H9 (cell line): ENCODE data around the gene KRT15. TPM values are rescaled to one million over a fixed set of nuclear protein-coding genes. Genes with fewer than 3 reads are reported as not detected.
A peak's percentile ranks its signal among the peaks of the same experiment; 100 is the strongest.

ENCODE experiments used
- DNase-seq: peaks from one replicate; pipeline ENCODE4 v3.0.0-alpha.2; 2017
- H2AFZ ChIP-seq: one replicate; pipeline ENCODE4 v1.6.1; 2013; ENCODE audit warnings: mild to moderate bottlenecking, low read length, control low read depth, moderate library complexity
- H2AK5ac ChIP-seq: 2 replicates; pipeline ENCODE4 v1.6.1; 2013; ENCODE audit warnings: low read length, control low read depth, mixed read lengths; ENCODE audit not compliant: insufficient read length
- H2BK120ac ChIP-seq: one replicate; pipeline ENCODE4 v1.6.1; 2013; ENCODE audit warnings: low read depth, mild to moderate bottlenecking, low read length, control low read depth, inconsistent platforms; ENCODE audit not compliant: poor library complexity, severe bottlenecking
- H2BK12ac ChIP-seq: 2 replicates; pipeline ENCODE4 v1.6.1; 2013; ENCODE audit warnings: low read length, control low read depth, mixed read lengths, low read depth; ENCODE audit not compliant: insufficient read length
- H2BK15ac ChIP-seq: 2 replicates; pipeline ENCODE4 v1.6.1; 2013; ENCODE audit warnings: low read depth, low read length, control low read depth
- H2BK20ac ChIP-seq: one replicate; pipeline ENCODE4 v1.6.1; 2013; ENCODE audit warnings: low read depth, mild to moderate bottlenecking, low read length, control low read depth, inconsistent platforms; ENCODE audit not compliant: poor library complexity, severe bottlenecking
- H2BK5ac ChIP-seq: 2 replicates; pipeline ENCODE4 v1.6.1; 2013; ENCODE audit warnings: low read length, control low read depth, mixed read lengths; ENCODE audit not compliant: insufficient read length
- H3K14ac ChIP-seq: 2 replicates; pipeline ENCODE4 v1.6.1; 2013; ENCODE audit warnings: low read length, control low read depth; ENCODE audit not compliant: insufficient read depth
- H3K18ac ChIP-seq: 2 replicates; pipeline ENCODE4 v1.6.1; 2013; ENCODE audit warnings: low read depth, mild to moderate bottlenecking, mixed read lengths, low read length, control low read depth; ENCODE audit not compliant: insufficient read length
- H3K23ac ChIP-seq: 2 replicates; pipeline ENCODE4 v1.6.1; 2013; ENCODE audit warnings: low read length, control low read depth, mixed read lengths, low read depth; ENCODE audit not compliant: insufficient read length
- H3K23me2 ChIP-seq: 2 replicates; pipeline ENCODE4 v1.6.1; 2013; ENCODE audit warnings: low read depth, mild to moderate bottlenecking, mixed read lengths, low read length, control low read depth; ENCODE audit not compliant: insufficient read length, poor library complexity, severe bottlenecking
- H3K27ac ChIP-seq: 2 replicates; pipeline ENCODE4 v1.5.1; 2013; ENCODE audit warnings: low read length, control low read depth, mixed read lengths, low read depth; ENCODE audit not compliant: insufficient read length
- H3K27me3 ChIP-seq: 2 replicates; pipeline ENCODE4 v1.6.1; 2013; ENCODE audit warnings: low read length, control low read depth, inconsistent platforms; ENCODE audit not compliant: insufficient read depth
- H3K4ac ChIP-seq: 2 replicates; pipeline ENCODE4 v1.6.1; 2013; ENCODE audit warnings: low read depth, mild to moderate bottlenecking, control low read depth, inconsistent platforms, low read length, moderate library complexity
- H3K4me1 ChIP-seq: 2 replicates; pipeline ENCODE4 v1.6.1; 2013; ENCODE audit warnings: low read length, control low read depth, inconsistent platforms; ENCODE audit not compliant: insufficient read depth
- H3K4me2 ChIP-seq: 2 replicates; pipeline ENCODE4 v1.6.1; 2013; ENCODE audit warnings: low read length, control low read depth, mixed read lengths; ENCODE audit not compliant: insufficient read length, insufficient read depth
- H3K56ac ChIP-seq: 2 replicates; pipeline ENCODE4 v1.6.1; 2013; ENCODE audit warnings: low read depth, mild to moderate bottlenecking, mixed read lengths, low read length, control low read depth; ENCODE audit not compliant: insufficient read length
- H3K79me1 ChIP-seq: 2 replicates; pipeline ENCODE4 v1.6.1; 2013; ENCODE audit warnings: low read depth, mild to moderate bottlenecking, moderate library complexity, low read length, control low read depth, inconsistent platforms; ENCODE audit not compliant: insufficient read depth, poor library complexity, severe bottlenecking
- H3K79me2 ChIP-seq: 2 replicates; pipeline ENCODE4 v1.6.1; 2013; ENCODE audit warnings: low read length, control low read depth, inconsistent platforms; ENCODE audit not compliant: insufficient read depth
- H3K9ac ChIP-seq: 2 replicates; pipeline ENCODE4 v1.6.1; 2013; ENCODE audit warnings: low read length, control low read depth, mixed read lengths; ENCODE audit not compliant: insufficient read length; ENCODE audit errors: extremely low read depth
- H3K9me3 ChIP-seq: one replicate; pipeline ENCODE4 v1.6.1; 2013; ENCODE audit warnings: low read depth, low read length, inconsistent platforms; ENCODE audit not compliant: control insufficient read depth
- H3T11ph ChIP-seq: one replicate; pipeline ENCODE4 v1.6.1; 2013; ENCODE audit warnings: mild to moderate bottlenecking, low read length, control low read depth, inconsistent platforms
- H4K20me1 ChIP-seq: one replicate; pipeline ENCODE4 v1.6.1; 2013; ENCODE audit not compliant: control insufficient read depth, insufficient read length, insufficient read depth
- H4K5ac ChIP-seq: 2 replicates; pipeline ENCODE4 v1.6.1; 2013; ENCODE audit warnings: low read depth, mild to moderate bottlenecking, mixed read lengths, low read length, control low read depth; ENCODE audit not compliant: insufficient read length
- H4K8ac ChIP-seq: replicated peaks from 2 replicates; pipeline ENCODE4 v1.6.1; 2013; ENCODE audit warnings: low read length, control low read depth, mixed read lengths, low read depth; ENCODE audit not compliant: insufficient read length
- H4K91ac ChIP-seq: 2 replicates; pipeline ENCODE4 v1.6.1; 2013; ENCODE audit warnings: low read depth, mild to moderate bottlenecking, moderate library complexity, mixed read lengths, low read length, control low read depth; ENCODE audit not compliant: insufficient read length
- H3K27ac Mint-ChIP-seq, 3 experiments: 2 replicates in 2 of 3; 3 replicates in 1 of 3; pipeline ENCODE4 v1.8.0; 2020 to 2021; ENCODE audit warnings: mixed read lengths in 3 of 3, mild to moderate bottlenecking in 1 of 3, moderate library complexity in 1 of 3
- H3K27me3 Mint-ChIP-seq: 2 replicates; pipeline ENCODE4 v1.8.0; 2021; ENCODE audit warnings: low read depth, mild to moderate bottlenecking, moderate library complexity, mixed read lengths
- H3K36me3 Mint-ChIP-seq, 3 experiments: 2 replicates in 2 of 3; 3 replicates in 1 of 3; pipeline ENCODE4 v1.8.0; 2020 to 2021; ENCODE audit warnings: low read depth in 3 of 3, mixed read lengths in 3 of 3; ENCODE audit not compliant: insufficient read depth in 1 of 3
- H3K4me1 Mint-ChIP-seq, 2 experiments: 2 replicates each; pipeline ENCODE4 v1.8.0; 2020; ENCODE audit warnings: mixed read lengths in 2 of 2
- H3K4me3 Mint-ChIP-seq, 2 experiments: 2 replicates in 1 of 2; 3 replicates in 1 of 2; pipeline ENCODE4 v1.8.0; 2020 to 2021; ENCODE audit warnings: mild to moderate bottlenecking in 2 of 2, mixed read lengths in 2 of 2, moderate library complexity in 1 of 2
- H3K9me3 Mint-ChIP-seq, 2 experiments: 2 replicates in 1 of 2; 3 replicates in 1 of 2; pipeline ENCODE4 v1.8.0; 2020; ENCODE audit warnings: mild to moderate bottlenecking in 2 of 2, mixed read lengths in 2 of 2, moderate library complexity in 1 of 2
- WGBS: extraction: QIAGEN DNeasy Blood & Tissue Kit; methylation state at CpG from one replicate; pipeline ENCODE4 v1.1.7; 2013; ENCODE audit warnings: missing lambda C conversion rate, low lambda C conversion rate, mixed read lengths; ENCODE audit not compliant: insufficient read length; ENCODE audit errors: extremely low coverage; 5-methylcytosine and 5-hydroxymethylcytosine counted together
- total RNA-seq: library from RNA; stranded (reverse); gene quantifications from 2 replicates; pipeline ENCODE4 v1.2.1, GENCODE V29; 2021
- TF ChIP-seq, protein P1 (sequence below): fragments of 200-600 bp; sonication (generic); conservative IDR thresholded peaks from 3 replicates; pipeline ENCODE4 v1.8.0; 2021; ENCODE audit warnings: antibody characterized with exemption, mild to moderate bottlenecking

KRT15 gene
- total RNA-seq, 1 experiment from 2014 or later, result 0.87 TPM

DNA sequence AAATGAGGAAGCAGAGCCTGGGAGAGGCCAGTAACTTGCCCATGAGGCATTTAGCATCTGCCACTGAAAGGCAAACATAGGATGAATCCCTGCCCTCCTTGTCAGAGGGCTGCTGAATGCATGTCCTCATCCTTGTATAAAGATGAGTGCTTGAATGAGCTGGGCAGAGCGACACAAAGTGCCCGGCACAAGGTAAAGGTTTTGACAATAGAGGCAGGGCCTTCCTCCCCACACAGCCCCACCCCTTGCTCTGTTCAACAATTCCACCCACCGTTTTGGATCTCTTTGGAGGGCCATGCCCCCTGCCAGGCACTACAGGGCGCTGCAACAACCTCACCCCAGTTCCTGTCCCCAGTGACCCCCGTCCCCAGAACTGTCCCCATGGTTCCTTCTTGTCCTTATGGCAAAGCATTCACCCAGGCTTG, 10.8 kb upstream of the KRT15 start:
- no peak overlapping the region for H3K4me2 ChIP-seq
- no peak overlapping the region for H2AFZ ChIP-seq
- DNase-seq, result no peak
- no CpG with 5 or more reads among the region's 5 CpGs for WGBS
- peak overlapping the region; percentile 88 to 94; a peak in 2 of 5 replicates for H3K4me3 Mint-ChIP-seq
- no peak overlapping the region for H3K23ac ChIP-seq
- no peak overlapping the region for H4K91ac ChIP-seq
- peaks cover 13% of the 10 kb centered on the region for H3K23me2 ChIP-seq
- peak overlapping the region; percentile 92; the same call in 1 of the 2 replicates for H2BK15ac ChIP-seq
- H2BK120ac ChIP-seq, result no peak overlapping the region
- H3K56ac ChIP-seq, result no peak overlapping the region
- H3K79me2 ChIP-seq, result peaks cover 4% of the 10 kb centered on the region; the same call in 1 of the 2 replicates
- no peak overlapping the region for H4K5ac ChIP-seq
- no peaks in the 10 kb centered on the region for H3K9me3 ChIP-seq
- H3K79me1 ChIP-seq, result no peaks in the 10 kb centered on the region
- no peak overlapping the region for H3T11ph ChIP-seq
- H3K4me1 Mint-ChIP-seq, result peaks cover 30 to 33% of the 10 kb centered on the region in 2 experiments
- no peak overlapping the region for H2BK12ac ChIP-seq
- H3K27me3 ChIP-seq, result no peaks in the 10 kb centered on the region
- H3K9ac ChIP-seq, result no peak overlapping the region
- no peaks in the 10 kb centered on the region for H4K20me1 ChIP-seq
- no peak overlapping the region for H4K8ac ChIP-seq
- no peak overlapping the region for H2BK5ac ChIP-seq
- H2BK20ac ChIP-seq, result no peak overlapping the region
- TF ChIP-seq, protein P1, sequence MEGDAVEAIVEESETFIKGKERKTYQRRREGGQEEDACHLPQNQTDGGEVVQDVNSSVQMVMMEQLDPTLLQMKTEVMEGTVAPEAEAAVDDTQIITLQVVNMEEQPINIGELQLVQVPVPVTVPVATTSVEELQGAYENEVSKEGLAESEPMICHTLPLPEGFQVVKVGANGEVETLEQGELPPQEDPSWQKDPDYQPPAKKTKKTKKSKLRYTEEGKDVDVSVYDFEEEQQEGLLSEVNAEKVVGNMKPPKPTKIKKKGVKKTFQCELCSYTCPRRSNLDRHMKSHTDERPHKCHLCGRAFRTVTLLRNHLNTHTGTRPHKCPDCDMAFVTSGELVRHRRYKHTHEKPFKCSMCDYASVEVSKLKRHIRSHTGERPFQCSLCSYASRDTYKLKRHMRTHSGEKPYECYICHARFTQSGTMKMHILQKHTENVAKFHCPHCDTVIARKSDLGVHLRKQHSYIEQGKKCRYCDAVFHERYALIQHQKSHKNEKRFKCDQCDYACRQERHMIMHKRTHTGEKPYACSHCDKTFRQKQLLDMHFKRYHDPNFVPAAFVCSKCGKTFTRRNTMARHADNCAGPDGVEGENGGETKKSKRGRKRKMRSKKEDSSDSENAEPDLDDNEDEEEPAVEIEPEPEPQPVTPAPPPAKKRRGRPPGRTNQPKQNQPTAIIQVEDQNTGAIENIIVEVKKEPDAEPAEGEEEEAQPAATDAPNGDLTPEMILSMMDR, result no peak
- H3K4me1 ChIP-seq, result no peaks in the 10 kb centered on the region
- no peak overlapping the region for H3K4ac ChIP-seq
- no peak overlapping the region for H3K27ac ChIP-seq
- H3K9me3 Mint-ChIP-seq, result no peaks in the 10 kb centered on the region
- peak overlapping the region in 2 of 3 experiments; percentile 44 to 96; a peak in 4 of 7 replicates for H3K27ac Mint-ChIP-seq
- no peak overlapping the region for H3K18ac ChIP-seq
- peaks cover 20% of the 10 kb centered on the region for H3K27me3 Mint-ChIP-seq
- H3K36me3 Mint-ChIP-seq, result peaks cover 14 to 24% (median 21%) of the 10 kb centered on the region in 3 experiments; a peak in 6 of 7 replicates
- no peak overlapping the region for H2AK5ac ChIP-seq
- no peak overlapping the region for H3K14ac ChIP-seq
